GM10847 (cell line): Measurements from ENCODE around the gene IL34.

Experiments used
- POLR2A ChIP-seq: IDR thresholded peaks from 2 replicates; pipeline ENCODE4 v1.6.1; 2011; ENCODE audit not compliant: insufficient read length; ENCODE audit errors: extremely low read depth

Gene IL34

DNA sequence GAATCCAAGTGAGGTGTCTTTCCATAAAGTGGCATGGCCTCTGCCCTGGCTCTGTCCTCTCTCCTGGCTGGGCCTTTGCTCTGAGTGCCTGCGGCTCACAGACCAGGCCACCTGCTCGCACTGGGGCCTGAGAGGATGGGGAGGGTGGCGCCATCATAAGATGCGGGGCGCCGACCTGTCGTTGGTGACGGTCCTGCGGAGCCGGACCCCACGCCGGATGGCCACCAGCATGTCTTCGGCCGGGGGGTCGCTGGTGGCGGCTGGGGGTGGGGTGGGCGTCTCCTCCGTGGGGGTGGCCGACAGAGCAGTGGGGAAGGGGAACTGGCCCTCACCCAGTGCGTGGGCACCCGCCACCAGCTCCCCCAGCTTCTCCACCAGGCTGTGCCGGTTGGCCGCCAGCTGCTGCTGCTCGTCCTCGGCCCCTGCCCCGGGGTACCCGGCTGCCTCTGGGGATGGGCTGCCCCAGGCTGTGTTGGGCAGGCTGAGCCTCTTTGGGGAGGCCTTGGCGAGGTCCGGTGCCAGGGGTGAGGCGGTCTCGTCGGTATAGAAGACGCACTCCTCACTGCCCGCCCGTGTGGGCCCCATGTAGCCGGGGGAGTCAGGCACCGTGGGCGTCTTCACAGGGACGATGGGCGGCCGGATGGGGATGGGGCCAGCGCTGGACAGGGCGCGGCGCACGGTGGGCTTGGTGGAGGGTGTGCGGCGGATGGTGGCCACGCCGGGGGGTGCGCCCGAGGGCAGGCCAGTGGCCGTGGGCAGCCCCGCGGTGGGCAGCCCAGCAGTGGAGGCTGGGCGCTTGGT, 17.4 kb downstream of the IL34 start:
- no peak for TF ChIP-seq POLR2A

DNA sequence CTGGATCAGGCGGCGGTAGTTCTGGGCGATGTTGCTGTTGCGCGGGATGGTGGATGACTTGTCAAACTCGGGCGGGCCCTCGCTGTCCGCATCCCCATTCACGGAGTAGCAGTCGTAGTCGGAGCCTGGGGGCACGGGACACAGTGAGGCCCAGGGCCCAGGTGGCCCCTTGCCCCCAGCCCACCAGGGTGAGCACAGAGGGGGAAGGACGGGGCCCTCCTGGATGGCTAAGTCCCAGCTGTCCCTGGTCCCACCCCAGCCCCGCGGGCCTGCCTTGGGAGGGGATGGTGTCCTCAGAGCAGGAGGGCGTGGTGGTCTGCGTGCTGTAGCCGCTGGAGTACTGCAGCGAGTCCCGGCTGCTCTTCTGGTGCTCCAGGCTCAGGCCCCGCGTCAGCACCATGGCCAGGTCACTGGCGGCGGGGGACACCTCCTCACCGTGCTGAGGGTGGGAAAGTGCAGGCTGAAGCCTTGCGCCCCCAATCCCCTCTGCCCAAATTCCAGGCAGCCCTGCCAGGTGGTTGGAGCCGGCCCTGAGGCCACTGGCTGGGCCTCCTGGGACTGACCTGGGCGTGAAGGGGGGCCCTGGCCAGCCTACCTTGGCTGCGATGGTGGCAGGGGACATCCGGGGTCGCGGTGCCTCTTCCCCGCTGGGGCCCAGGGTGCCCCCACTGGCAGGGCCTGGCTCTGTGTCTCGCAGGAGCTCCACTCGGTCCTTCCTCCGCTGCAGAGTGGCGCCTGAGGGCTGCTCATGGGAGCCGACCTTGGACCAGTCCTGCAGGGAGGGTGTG, 18.2 kb downstream of the IL34 start:
- TF ChIP-seq POLR2A = no peak

DNA sequence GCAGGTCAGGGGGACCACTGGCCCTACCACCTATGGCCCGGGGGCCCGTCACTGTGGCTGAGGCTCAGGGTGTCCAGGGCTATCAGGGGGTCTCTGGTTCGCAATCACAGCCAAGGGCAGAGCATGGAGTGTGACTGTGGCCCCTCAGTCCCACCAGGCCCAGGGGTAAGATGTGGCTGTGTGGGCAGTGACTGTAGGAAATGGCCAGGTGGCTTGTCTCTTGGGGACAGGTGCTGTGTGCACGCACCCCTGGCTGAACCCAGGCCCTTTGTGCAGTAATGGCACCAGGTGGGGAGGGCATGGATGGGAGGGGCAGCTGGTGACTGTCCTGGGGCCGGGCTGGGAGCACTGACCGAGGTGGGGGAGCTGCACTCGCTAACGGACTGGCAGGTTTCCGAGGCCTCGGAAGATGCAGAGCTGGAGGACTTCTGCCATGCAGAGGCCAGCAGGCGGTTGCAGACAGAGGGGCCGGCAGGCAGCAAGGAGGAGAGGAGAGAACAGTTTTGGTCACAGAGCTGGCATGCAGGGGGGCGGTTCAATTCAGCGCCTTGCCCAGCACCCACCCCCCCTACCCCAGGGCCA, 18.8 kb downstream of the IL34 start:
- TF ChIP-seq POLR2A = no peak

DNA sequence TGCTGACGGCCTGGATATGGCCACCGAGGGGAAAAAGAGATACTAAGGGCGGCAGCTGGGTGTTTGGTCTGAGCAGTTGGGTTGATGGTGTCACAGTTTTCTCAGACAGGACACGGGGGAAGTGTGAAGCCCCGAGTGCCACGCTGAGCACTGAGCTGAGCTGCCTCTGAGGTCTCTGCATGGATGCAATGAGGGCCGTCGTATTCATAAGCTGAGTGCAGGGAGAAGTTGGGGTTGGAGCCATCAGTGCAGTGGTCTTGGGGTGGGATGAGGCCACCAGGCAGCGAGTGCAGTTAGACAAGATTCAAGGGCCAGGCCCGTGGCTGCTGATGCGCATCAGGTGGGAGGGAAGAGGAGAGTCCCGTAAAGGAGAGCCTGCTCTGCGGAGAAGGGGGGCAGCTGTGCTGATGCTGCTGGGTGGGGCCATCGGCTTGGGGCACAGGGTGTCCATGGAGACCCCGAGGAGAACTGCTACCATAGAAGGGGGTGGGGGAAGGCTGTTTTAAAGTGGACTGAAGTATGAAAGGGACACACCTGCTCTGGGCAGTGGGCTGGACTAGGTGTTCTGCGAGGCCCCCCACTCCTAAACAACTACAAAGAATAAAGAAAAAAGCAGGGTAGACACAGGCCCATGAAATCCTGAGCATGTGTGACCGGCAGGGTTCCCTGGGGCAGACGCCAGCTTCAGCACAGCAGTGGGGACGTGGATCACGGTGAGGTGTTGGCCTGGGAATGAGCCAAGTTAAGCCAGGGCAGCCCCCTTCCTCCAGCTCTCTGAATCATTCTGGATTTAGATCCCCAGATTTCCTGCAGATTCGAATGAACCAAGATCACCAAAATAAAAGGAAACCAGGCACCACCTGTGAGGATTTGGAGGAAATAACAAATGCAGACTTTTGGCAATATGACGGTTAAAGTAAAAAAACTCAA, 19.7 kb downstream of the IL34 start:
- no peak for TF ChIP-seq POLR2A

DNA sequence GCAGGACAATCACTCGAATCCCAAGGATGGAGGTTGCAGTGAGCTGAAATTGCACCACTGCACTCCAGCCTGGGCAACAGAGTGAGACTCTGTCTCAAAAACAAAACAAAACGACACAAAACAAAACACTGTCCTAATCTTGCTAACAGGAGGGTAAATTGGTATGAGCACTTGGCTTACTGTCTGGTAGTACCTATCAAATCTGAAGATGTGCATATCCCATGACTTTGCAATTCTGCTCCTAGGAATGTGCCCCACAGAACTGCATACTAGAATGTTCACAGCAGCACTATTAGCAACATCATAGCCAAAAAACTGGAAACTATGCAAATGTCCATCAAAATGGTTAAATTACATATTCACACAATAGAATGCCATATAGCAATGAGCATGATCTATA, 23.8 kb downstream of the IL34 start:
- TF ChIP-seq POLR2A = no peak

DNA sequence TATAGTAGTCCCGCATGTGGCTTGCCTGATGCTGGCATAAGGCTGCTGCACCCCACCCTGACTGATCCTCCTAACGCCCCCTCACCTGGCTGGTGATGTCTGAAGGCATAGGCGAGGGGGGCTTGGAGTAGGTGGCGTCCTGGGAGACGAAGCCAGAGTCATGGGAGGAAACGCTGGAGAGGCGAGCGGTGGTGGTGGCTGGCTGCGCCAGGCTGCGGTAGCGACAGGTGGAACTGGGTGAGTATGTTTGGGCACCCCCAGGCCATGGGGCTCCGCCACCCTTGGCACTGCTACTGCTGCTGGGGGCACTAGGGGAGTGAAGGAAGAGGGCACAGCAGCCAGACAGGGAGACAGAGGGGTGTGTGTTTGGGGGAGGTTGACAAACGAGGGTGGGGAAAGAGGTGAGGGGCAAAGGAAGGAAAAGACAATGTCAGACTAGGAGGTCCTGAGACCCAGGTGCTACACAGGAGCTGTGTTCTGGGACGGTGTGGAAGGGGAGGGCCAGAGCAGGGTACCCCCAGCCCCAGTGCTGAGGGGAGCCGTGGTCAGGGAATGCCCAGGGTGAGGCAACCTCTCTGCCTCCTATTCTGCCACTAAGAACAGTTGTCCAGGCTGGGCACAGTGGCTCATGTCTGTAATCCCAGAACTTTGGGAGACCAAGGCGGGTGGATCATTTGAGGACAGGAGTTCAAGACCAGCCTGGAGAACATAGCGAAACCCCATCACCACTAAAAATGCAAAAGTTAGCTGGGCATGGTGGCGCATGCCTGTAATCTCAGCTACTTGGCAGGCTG, 28.1 kb downstream of the IL34 start:
- TF ChIP-seq POLR2A = no peak

DNA sequence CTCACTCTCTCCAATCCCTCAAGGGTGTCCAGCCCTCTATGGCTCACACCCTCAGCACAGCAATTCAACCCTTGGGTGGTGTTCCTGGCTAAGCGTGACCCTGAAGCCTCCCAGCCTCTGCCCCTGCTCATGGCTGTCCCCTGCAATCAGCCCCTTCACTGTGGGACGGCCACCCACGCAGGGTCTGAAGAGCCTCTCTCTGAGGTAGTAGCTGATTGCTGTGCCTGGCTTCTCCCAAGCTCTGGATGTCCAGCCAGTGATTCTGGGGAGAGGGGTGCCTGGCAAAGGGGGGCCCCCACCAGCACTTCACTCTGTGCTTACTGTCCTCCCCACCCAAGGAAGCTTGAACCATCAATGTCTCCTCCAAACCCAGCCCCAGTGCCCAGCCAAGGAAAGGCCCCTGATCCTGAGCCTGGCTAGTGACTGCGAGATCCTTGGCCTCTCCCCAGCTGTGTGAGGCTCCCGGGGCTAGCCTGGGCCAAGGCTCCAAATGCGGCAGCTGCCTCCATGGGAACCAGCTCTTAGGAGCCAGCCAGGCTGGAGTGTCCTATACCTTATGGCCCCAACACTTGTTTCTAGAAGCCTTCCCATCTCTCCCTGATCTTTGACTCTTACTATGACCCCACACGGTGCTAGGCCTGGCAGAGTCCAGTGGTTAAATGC, 29.6 kb downstream of the IL34 start:
- no peak for TF ChIP-seq POLR2A

DNA sequence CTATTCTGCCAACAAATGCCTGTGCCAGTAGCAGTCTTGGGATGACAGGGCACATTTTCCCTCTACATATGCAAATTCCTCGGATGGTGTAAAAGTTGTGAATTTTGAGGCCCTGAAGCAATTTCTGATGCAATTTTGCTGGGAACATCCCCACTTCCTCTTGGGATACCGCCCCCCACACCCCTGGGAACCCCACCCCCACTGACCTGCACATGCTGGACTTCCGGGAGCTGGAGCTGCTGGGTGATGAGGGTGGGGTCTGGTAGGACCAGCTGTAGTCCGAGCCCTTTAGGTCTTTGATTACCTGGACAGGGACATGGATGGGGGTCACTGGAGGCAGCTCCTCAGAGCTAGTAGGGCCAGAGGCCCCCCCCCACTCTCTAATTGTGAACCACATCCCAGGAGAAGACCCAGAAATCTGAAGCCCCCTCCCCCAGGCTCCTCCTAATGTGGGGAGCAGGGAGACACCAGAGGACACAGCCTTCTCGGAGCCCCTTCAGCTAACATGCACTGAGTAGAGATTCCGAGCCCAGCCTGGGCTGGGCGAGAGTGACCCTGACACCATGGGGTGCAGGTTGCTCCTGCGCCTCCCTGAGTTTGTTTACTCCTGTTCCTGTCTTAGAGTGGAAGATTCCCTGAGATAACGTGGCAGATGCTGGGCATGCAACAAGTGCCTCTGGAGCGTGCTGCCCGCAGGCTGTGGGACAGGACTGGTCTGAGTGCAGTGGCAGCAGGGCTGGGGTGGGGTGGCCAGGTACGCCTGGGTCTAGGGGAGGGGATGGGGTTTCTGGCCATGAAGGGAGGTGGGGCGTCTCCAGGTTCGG, 30.5 kb downstream of the IL34 start:
- TF ChIP-seq POLR2A = no peak

GRCh38 chr16:70677499-70678120, 31.3 kb downstream of the IL34 start:
- no peak for TF ChIP-seq POLR2A

- no peak for TF ChIP-seq POLR2A
These were observed 31.9 kb downstream of the IL34 start for GRCh38 chr16:70678121-70678897.

DNA sequence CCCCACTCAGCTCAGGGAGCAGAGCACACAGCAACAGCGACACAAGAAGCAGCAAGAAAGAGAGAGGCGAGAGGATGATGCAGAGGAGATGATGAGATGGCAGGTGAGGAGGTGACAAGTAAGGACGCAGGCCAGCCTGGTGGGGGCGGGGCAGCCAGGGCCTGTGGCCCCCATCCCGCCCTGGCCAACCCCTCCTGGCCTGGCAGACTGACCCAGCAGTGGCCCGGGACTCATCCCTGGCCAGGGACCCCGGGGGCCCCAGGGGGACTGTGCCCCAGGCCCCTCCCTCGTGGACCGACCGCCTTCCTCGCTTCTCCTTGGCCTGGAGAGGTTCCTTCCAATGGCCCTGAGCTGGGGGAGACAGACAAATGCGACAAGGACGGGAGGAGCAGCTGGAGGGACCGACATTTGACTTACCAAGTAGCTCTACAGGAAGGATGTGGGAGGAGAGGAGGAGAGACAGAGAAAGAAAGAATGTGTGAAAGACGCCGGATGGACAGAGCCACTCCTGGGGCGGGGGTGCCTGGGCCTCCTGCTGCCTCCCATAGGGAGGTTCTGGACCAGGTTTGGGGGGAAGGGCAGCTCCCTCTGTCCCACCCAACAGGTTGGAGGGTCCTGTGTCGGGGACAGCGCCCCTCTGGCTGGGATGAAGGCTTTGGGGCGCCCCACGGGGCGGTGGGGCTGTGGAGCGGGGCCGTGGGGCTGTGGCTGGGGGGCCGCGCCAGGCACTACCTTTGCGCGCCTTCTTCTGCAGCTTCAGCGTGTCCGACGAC, 32.7 kb downstream of the IL34 start:
- TF ChIP-seq POLR2A = no peak
